CD4-positive, alpha-beta T cell treated with Interleukin-6 at 100 ng/mL for 8 hours (primary cell): Measurements from ENCODE around the gene CCNA2.

Source experiments
- DNase-seq: peaks from one replicate; pipeline ENCODE4 v3.0.0-alpha.2; 2020; ENCODE audit warnings: mixed read lengths, low spot score

CCNA2 gene

GRCh38 chr4:121823505-121824170 lies at the start of gene CCNA2:
Gene CCNA2 (minus strand): TSS chr4:121823883. CDS start chr4:121823628, 255 bp downstream.
- peak; percentile 95 for DNase-seq

DNA sequence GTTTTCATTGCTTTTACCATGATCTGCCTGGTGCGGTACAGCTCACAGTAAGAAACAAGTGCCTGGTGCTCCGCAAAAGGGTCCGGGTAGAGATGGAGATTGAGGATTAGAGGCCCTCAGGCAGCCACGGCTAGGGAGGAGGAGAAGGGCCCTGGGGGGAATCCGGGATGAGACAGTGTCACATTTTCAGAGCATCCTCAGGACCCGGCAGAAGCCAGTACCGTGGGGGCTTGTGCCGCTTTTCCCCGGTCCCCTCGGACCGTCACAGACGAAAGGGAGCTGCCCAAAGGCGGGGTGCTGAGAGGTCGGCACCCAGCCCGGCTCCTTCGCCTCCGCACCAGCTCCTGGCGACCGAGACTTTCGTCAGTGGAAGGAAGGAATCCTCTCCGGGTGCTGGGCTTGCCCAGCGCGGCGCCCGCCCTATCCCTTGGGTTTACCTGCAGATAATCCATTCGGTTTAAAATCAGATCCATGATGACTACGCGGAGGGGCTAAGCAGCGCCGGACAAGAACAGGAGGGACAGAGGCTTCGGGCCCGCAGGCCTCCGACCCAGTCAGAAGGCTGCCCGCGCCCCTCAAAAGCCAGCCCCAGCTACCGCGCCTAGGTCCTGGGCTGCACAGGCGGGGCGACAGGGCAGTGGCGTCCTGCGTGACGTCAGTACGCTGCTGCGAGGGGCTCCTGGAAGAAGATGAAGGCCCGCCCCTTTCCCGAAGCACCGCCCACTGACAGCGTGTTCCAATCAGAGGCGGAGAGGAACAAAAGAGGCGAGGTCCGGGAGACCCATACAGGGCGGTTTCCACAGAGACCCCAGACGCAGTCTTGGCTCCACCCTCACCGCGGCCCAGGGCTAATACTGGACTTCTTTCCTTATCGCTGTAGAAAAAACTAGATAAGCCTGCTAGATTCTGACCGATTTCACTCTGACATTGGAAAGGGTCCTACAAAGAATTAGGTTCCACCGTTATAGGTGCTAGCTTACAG lies 46.4 kb upstream of the CCNA2 start, which contains the start of gene BBS7:
BBS7 (minus strand) TSS at position 634 of the 982 bp plus-strand sequence; CDS start at position 473, 161 bp downstream.
- peak; percentile 95 for DNase-seq

DNA sequence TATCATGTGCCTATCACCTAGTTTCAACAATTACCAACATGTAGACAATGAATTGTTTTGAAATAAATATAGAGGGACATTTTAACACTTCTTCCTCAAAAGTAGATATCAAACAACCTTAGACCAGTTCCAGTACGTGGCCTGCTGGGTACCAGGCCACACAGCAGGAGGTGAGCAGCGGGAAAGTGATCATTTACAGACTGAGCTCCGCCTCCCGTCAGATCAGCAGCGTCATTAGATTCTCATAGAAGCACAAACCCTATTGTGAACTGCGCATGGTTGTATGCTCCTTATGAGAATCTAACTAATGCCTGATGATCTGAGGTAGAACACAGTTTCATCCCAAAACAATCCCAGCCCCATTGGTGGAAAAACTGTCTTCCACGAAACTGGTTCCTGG lies 40.1 kb upstream of the CCNA2 start:
- DNase-seq, result no peak

DNA sequence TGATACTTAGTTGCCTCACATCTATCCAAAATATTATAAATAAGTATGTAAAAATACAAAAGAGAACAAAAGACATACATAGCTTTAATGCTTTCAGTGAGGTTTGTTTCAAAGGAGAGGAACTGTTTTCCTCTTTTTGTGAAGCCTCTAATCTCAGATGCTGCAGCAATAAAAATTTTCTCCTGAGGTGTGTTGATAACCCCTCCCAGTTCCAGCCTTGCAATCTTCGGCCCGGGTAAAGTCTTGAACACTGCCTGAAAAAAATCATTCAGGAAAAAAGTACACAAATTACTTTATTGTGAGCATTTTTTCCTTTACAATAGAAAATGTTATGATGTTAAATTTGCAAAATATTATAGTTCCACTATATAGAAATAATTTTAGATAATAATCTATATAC lies 37.7 kb upstream of the CCNA2 start:
- DNase-seq, result no peak

- DNase-seq, result no peak
Observed at GRCh38 chr4:121860121-121860520, 36.4 kb upstream of the CCNA2 start.

DNA sequence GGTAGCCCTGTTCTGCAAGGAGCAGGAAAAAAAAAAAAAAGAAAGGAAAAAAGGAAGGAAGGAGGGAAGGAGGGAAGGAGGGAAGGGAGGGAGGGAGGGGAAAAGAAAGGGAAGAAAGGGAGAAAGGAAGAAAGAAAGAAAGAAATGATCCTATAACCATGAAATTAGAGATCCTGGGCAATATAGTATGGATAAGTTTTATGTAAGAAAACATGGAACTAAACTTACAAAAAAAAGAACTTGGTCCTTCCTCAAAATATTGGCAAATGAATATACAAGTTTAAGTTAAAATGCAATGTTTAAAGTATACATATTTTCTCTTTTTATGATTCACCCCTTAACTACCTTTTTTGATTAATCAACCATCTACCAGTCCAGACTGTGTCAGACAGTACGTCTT lies 27.7 kb upstream of the CCNA2 start:
- DNase-seq, result no peak

DNA sequence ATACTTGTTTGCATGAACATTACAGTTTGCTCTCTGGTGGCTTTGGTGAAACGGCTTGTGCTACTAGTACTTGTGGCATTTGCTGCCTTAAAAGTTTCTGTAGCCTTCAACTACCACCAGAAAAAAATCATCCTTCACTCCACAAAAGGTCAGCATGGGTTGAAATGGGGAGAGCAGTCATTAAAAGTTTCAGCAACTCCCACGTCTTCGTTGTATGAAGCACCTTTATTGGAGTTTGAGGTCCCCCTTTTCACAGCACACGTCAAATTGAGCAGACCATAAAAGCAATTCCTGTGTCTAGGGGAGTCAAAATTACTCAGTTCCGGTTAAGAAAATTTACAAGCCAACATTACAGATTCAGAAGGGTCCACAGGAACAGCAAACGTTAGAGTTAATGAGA lies 23.0 kb upstream of the CCNA2 start:
- no peak for DNase-seq

DNA sequence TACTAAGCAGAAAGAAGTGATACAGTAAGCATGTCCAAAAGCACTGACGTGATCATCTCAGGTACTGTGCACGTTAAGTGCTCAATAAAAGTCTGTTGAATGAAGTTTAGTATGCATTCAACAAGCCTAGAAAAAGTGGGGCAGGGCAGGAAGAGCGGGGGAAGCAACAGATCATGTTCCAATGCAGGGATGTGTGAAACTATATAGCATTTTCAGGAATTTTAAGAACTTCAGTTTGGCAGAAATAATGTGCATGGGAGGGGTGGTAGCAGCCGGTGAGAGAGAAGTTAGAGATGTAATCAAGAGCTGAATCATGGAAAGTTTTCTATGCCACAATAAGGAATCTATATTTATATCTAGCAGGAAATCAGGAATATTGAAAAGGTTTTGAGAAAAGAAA lies 19.2 kb upstream of the CCNA2 start:
- no peak for DNase-seq

- DNase-seq, result no peak
Observed at GRCh38 chr4:121838136-121838535, 14.5 kb upstream of the CCNA2 start.

GRCh38 chr4:121829511-121829910 lies 5.8 kb upstream of the CCNA2 start:
- no peak for DNase-seq

DNA sequence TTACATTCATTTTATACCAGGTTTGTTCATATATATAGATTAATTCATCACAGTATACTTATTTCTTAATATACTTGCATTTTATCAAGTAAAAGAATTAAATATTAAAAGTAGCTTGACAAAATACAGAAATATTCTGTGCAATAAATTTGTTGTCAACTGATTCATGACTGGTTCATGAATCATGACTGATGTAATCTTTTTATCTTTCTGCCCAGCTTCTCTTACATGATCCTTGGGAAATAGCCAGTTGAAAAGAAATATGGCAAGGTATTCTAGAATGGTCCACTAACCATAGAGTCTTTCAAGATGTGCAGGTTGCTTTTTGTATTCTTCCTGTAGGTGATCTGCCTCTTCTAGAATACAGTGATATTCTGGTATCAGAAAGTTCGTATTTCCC lies 4.2 kb upstream of the CCNA2 start:
- no peak for DNase-seq

- no peak for DNase-seq
Observed at GRCh38 chr4:121824950-121825349, 1.3 kb upstream of the CCNA2 start.

DNA sequence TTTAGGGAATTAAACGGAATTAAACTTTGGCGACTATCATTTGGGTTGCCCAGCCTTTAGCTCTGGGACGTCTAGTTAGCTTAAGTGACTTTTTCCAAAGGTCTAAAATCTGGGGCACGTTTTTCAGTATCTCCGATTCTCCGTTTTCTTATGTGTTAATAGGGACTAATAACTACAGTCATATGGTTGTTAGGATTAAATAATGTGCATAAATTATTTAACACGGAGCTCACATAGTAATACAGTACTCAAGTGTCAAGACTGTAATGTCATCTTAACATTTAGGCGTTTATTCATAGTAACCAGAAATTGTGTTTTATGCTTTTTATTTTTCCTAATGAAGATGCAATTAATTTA lies 466 bp upstream of the CCNA2 start:
- DNase-seq, result no peak

GRCh38 chr4:121822796-121823504 lies 733 bp downstream of the CCNA2 start:
- peak; percentile 11 for DNase-seq

- no peak for DNase-seq
Observed at GRCh38 chr4:121822047-121822446, 1.6 kb downstream of the CCNA2 start.

- DNase-seq, result no peak
Observed at GRCh38 chr4:121819216-121819965, 4.3 kb downstream of the CCNA2 start.

- DNase-seq, result no peak
Observed at GRCh38 chr4:121818215-121818614, 5.5 kb downstream of the CCNA2 start.

GRCh38 chr4:121817701-121818100 lies 6.0 kb downstream of the CCNA2 start:
- no peak for DNase-seq

DNA sequence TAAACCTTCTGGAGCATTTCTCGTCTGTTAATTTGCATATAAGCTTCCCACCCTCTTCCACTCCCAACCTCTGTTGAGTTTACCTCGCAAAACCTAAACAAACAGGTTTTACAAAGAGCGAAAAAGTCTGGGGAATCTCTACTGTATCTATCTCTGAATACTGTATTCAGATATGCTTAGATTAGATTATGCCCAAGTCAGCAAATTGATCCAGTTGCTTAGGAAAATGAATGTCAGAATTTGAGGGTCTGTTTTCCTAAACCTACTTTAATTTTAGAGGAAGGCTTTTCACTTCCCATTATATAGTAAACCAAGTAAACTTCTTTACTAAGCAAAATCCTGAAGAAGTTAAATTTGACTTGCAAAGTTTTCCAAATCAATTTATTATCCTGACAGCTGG lies 6.7 kb downstream of the CCNA2 start:
- DNase-seq, result no peak

DNA sequence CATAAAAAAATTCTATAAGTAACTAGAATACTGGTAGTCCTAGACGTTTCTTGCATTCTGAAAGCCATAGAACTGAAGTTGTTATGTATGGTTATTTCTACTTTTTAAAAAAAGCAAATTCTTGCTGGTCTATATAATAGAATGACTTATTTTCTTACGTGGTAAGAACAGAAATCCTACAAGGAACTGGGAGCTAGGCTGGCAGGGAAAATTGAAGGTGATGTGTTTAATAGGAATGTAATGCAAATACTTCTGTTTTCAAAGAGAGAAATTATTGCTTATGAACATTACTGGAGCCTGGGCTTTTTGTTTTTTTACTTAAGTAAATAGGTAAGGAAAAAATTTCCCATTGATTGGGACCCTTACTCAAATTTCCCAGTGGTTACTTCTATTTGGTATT lies 8.9 kb downstream of the CCNA2 start:
- DNase-seq, result no peak

GRCh38 chr4:121811122-121811521 lies 12.6 kb downstream of the CCNA2 start:
- DNase-seq, result no peak

GRCh38 chr4:121806411-121806810 lies 17.3 kb downstream of the CCNA2 start:
- DNase-seq, result no peak
